Astrocyte (in vitro differentiated cells and primary cell): Measurements from ENCODE around the gene MANSC4.

Source experiments
- EZH2 ChIP-seq: IDR thresholded peaks from 2 replicates; pipeline ENCODE4 v1.6.1; 2012; ENCODE audit warnings: mild to moderate bottlenecking, low read length, inconsistent platforms; ENCODE audit not compliant: insufficient read depth
- TF ChIP-seq, protein P1 (sequence below): IDR thresholded peaks from 2 replicates; pipeline ENCODE4 v1.5.1; 2011; ENCODE audit warnings: low read depth, mild to moderate bottlenecking, inconsistent platforms, low read length, moderate library complexity; ENCODE audit not compliant: insufficient read depth

DNA sequence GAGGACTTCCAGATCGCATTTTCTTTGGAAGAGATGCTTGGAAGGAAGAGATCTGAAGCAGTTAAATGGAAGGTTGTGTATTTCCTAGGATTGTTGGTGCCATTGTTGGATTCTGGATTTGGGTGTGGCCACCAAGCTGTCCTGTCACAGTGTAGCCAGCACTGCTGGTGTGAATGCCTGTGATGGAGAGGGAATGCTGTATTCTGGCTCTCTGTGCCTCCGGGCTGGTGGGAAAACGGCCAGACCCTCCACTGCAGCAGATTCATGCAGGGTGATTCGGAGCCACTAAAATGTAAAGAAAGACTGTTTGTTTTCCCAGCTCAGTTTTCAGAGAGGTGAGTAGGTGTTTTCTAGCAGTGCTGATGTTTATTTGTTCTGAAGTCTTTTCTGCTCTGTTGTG is 30.7 kb upstream of the MANSC4 start:
- TF ChIP-seq, protein P1, sequence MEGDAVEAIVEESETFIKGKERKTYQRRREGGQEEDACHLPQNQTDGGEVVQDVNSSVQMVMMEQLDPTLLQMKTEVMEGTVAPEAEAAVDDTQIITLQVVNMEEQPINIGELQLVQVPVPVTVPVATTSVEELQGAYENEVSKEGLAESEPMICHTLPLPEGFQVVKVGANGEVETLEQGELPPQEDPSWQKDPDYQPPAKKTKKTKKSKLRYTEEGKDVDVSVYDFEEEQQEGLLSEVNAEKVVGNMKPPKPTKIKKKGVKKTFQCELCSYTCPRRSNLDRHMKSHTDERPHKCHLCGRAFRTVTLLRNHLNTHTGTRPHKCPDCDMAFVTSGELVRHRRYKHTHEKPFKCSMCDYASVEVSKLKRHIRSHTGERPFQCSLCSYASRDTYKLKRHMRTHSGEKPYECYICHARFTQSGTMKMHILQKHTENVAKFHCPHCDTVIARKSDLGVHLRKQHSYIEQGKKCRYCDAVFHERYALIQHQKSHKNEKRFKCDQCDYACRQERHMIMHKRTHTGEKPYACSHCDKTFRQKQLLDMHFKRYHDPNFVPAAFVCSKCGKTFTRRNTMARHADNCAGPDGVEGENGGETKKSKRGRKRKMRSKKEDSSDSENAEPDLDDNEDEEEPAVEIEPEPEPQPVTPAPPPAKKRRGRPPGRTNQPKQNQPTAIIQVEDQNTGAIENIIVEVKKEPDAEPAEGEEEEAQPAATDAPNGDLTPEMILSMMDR, result no peak
- no peak for TF ChIP-seq EZH2
